Esophagus muscularis mucosa (tissue), 4 donors: ENCODE results near the gene TMEM53.

Source experiments
- CTCF ChIP-seq, 3 experiments: fragments of 200-600 bp in 2 of 3; fragments of 450-650 bp in 1 of 3; sonication (generic) in 2 of 3; IDR thresholded peaks; one replicate each; pipeline ENCODE4 v1.5.1; 2017 to 2019; ENCODE audit warnings: antibody characterized with exemption in 3 of 3, mild to moderate bottlenecking in 2 of 3, moderate library complexity in 1 of 3
- EP300 ChIP-seq: sonication (generic); formaldehyde crosslinking; IDR thresholded peaks from one replicate; pipeline ENCODE4 v1.6.1; 2017; ENCODE audit warnings: antibody characterized with exemption
- POLR2A ChIP-seq: fragments of 450-650 bp; IDR thresholded peaks from one replicate; pipeline ENCODE4 v1.6.1; 2017; ENCODE audit warnings: antibody characterized with exemption, moderate library complexity, mild to moderate bottlenecking, low read depth

GRCh38 chr1:44663417-44663816 lies 10.9 kb downstream of the TMEM53 start:
- TF ChIP-seq CTCF (IDR thresholded peaks at IDR 0.05), result no peak
- TF ChIP-seq EP300, result no peak
- no peak for TF ChIP-seq POLR2A
